ENCODE measurements around the gene PICALM. TPM values are rescaled to one million over a fixed set of nuclear protein-coding genes. Genes with fewer than 3 reads are reported as not detected.
A peak's percentile ranks its signal among the peaks of the same experiment; 100 is the strongest.

PICALM gene
- total and polyA plus RNA-seq, 9 of the 15 experiments (the other 6 are each of a cell fraction or from before 2014, with no cell fraction given) = 41.3 to 990 (median 309) TPM

DNA sequence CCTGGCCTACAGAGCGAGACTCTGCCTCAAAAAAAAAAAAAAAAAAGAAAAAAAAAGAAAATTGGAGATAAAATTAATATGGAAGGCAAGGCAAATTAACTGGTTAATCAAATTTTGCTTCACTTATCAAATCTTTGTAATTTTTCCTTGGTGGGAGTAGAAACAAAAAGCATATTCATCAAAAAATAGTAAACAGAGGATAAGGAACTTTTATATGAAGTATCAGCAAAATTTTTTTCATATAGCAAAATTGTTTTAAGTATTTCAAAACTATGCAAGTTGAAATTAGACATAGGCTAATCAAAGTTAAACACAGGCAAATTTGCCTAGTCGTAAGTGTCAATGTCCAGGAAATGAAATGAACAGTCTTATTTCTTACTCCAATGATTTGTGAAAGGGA, 33.0 kb downstream of the PICALM start (continued):
- TF ChIP-seq, protein P1, sequence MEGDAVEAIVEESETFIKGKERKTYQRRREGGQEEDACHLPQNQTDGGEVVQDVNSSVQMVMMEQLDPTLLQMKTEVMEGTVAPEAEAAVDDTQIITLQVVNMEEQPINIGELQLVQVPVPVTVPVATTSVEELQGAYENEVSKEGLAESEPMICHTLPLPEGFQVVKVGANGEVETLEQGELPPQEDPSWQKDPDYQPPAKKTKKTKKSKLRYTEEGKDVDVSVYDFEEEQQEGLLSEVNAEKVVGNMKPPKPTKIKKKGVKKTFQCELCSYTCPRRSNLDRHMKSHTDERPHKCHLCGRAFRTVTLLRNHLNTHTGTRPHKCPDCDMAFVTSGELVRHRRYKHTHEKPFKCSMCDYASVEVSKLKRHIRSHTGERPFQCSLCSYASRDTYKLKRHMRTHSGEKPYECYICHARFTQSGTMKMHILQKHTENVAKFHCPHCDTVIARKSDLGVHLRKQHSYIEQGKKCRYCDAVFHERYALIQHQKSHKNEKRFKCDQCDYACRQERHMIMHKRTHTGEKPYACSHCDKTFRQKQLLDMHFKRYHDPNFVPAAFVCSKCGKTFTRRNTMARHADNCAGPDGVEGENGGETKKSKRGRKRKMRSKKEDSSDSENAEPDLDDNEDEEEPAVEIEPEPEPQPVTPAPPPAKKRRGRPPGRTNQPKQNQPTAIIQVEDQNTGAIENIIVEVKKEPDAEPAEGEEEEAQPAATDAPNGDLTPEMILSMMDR (IDR thresholded peaks at IDR 0.05 in 2 of 3, conservative IDR thresholded peaks at IDR 0.05 in 1 of 3; ENCODE audit: insufficient read depth in 2 of 3, low read depth in 1 of 3, low read length in 3 of 3) = no peak
- TF ChIP-seq ZNF316 (IDR thresholded peaks at IDR 0.05) (peak; percentile 96), FOSL1 (tag; conservative IDR thresholded peaks at IDR 0.05) (no peak), MTF1 (CRISPR knock-in tag; IDR thresholded peaks at IDR 0.05; ENCODE audit: borderline replicate concordance) (no peak), ZNF174 (CRISPR knock-in tag; IDR thresholded peaks at IDR 0.05) (no peak), FOXJ3 (CRISPR knock-in tag; IDR thresholded peaks at IDR 0.05) (no peak), CBFA2T2 (conservative IDR thresholded peaks at IDR 0.05) (no peak), SMC3 (conservative IDR thresholded peaks at IDR 0.05; ENCODE audit: insufficient read depth, low read depth, low read length) (no peak)
- TF ChIP-seq, protein P2, sequence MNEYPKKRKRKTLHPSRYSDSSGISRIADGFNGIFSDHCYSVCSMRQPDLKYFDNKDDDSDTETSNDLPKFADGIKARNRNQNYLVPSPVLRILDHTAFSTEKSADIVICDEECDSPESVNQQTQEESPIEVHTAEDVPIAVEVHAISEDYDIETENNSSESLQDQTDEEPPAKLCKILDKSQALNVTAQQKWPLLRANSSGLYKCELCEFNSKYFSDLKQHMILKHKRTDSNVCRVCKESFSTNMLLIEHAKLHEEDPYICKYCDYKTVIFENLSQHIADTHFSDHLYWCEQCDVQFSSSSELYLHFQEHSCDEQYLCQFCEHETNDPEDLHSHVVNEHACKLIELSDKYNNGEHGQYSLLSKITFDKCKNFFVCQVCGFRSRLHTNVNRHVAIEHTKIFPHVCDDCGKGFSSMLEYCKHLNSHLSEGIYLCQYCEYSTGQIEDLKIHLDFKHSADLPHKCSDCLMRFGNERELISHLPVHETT (CRISPR knock-in tag; conservative IDR thresholded peaks at IDR 0.05 in 1 of 2, IDR thresholded peaks at IDR 0.05 in 1 of 2) = no peak

All from K562 (cell line).